HL-60 (cell line): ENCODE results near the gene SEH1L.

Experiments used
- CTCF ChIP-seq: IDR thresholded peaks from one replicate; pipeline ENCODE4 v1.5.1; 2011; ENCODE audit warnings: low read length, control low read depth, inconsistent platforms; ENCODE audit not compliant: insufficient read depth
- GABPA ChIP-seq: IDR thresholded peaks from 2 replicates; pipeline ENCODE4 v1.6.1; 2012; ENCODE audit warnings: low read depth
- POLR2AphosphoS5 ChIP-seq: IDR thresholded peaks from 2 replicates; pipeline ENCODE4 v1.6.1; 2012; ENCODE audit warnings: low read depth
- SPI1 ChIP-seq: IDR thresholded peaks from 2 replicates; pipeline ENCODE4 v1.6.1; 2012; ENCODE audit warnings: low read depth, mild to moderate bottlenecking, borderline replicate concordance
- TF ChIP-seq, protein P1 (sequence below): IDR thresholded peaks from 2 replicates; pipeline ENCODE4 v1.6.1; 2012; ENCODE audit warnings: low read depth; ENCODE audit not compliant: insufficient replicate concordance

DNA sequence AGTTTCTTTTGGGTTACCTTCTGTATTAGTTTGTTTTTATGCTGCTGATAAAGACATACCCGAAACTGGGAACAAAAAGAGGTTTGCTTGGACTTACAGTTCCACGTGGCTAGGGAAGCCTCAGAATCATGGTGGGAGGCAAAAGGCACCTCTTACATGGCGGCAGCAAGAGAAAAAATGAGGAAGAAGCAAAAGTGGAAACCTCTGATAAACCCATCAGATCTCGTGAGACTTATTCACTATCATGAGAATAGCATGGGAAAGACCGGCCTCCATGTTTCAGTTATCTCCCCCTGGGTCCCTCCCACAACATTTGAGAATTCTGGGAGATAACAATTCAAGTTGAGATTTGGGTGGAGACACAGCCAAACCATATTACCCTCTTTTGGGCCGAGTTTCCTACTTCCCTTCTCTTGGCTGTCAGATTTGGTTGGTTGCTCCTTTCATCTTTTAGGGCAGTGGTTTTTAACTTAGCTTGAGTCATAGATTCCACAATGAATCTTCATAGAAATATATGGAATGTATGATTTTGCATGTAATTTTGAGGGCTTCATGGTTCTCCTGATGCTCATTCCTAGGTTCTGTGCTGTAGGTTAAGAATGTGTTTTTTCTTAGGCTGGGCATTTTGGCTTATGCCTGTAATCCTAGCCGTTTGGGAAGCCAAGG, 87.6 kb downstream of the SEH1L start:
- TF ChIP-seq, protein P1, sequence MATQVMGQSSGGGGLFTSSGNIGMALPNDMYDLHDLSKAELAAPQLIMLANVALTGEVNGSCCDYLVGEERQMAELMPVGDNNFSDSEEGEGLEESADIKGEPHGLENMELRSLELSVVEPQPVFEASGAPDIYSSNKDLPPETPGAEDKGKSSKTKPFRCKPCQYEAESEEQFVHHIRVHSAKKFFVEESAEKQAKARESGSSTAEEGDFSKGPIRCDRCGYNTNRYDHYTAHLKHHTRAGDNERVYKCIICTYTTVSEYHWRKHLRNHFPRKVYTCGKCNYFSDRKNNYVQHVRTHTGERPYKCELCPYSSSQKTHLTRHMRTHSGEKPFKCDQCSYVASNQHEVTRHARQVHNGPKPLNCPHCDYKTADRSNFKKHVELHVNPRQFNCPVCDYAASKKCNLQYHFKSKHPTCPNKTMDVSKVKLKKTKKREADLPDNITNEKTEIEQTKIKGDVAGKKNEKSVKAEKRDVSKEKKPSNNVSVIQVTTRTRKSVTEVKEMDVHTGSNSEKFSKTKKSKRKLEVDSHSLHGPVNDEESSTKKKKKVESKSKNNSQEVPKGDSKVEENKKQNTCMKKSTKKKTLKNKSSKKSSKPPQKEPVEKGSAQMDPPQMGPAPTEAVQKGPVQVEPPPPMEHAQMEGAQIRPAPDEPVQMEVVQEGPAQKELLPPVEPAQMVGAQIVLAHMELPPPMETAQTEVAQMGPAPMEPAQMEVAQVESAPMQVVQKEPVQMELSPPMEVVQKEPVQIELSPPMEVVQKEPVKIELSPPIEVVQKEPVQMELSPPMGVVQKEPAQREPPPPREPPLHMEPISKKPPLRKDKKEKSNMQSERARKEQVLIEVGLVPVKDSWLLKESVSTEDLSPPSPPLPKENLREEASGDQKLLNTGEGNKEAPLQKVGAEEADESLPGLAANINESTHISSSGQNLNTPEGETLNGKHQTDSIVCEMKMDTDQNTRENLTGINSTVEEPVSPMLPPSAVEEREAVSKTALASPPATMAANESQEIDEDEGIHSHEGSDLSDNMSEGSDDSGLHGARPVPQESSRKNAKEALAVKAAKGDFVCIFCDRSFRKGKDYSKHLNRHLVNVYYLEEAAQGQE = no peak
- TF ChIP-seq CTCF (no peak), GABPA (no peak), POLR2AphosphoS5 (no peak), SPI1 (no peak)
